Endothelial cell of umbilical vein (primary cell): ENCODE results near the gene CYSLTR2. TPM values are rescaled to one million over a fixed set of nuclear protein-coding genes. Genes with fewer than 3 reads are reported as not detected.

Source experiments
- BruUV-seq: library from RNA; stranded (reverse); fragments of 400-500 nt; replicated peaks from 2 replicates; lab custom pipeline; 2021; lab: Mats Ljungman, UMichigan
- CTCF ChIA-PET: fragments of 300-600, 350-600 bp; sonication (Branson Sonifier 250); formaldehyde crosslinking; loops from one replicate; lab custom pipeline; 2021; ENCODE audit warnings: antibody characterized with exemption, inconsistent platforms; lab: Charles Lee
- POLR2A ChIA-PET: fragments of 300-600, 350-600 bp; sonication (Branson Sonifier 250); formaldehyde crosslinking; loops from one replicate; lab custom pipeline; 2021; ENCODE audit warnings: antibody characterized with exemption, inconsistent platforms; lab: Charles Lee
- DNase-seq: peaks from one replicate; pipeline ENCODE4 v3.0.0-alpha.2; 2011; ENCODE audit warnings: low read depth, low spot score
- FAIRE-seq: peaks from 2 replicates; lab custom pipeline; 2011; peaks lifted over from hg19 to GRCh38; lab: Jason Lieb, UNC
- H2AFZ ChIP-seq: 2 replicates; pipeline ENCODE4 v1.6.0; 2012; ENCODE audit warnings: low read depth, low read length, control low read depth, inconsistent platforms
- H3K27ac ChIP-seq: 2 replicates; pipeline ENCODE4 v1.5.1; 2011; ENCODE audit warnings: low read depth, mild to moderate bottlenecking, control low read depth, low read length, moderate library complexity; ENCODE audit not compliant: insufficient read depth
- H3K27me3 ChIP-seq, 2 experiments: 2 replicates each; pipeline versions ENCODE4 v1.6.0 to v1.6.1; 2011; ENCODE audit warnings: low read length in 2 of 2, mixed read lengths in 1 of 2; ENCODE audit not compliant: control insufficient read depth in 2 of 2, insufficient read depth in 2 of 2
- H3K36me3 ChIP-seq, 2 experiments: 2 replicates in 1 of 2; 3 replicates in 1 of 2; pipeline ENCODE4 v1.5.1; 2011; ENCODE audit warnings: low read length in 2 of 2, mild to moderate bottlenecking in 1 of 2, moderate library complexity in 1 of 2; ENCODE audit not compliant: control insufficient read depth in 2 of 2, insufficient read depth in 2 of 2; ENCODE audit errors: extremely low read depth in 1 of 2
- H3K4me1 ChIP-seq: 3 replicates; pipeline ENCODE4 v1.5.1; 2011; ENCODE audit warnings: mild to moderate bottlenecking, low read length; ENCODE audit not compliant: control insufficient read depth, insufficient read depth; ENCODE audit errors: extremely low read depth
- H3K4me2 ChIP-seq: 2 replicates; pipeline ENCODE4 v1.6.1; 2011; ENCODE audit warnings: low read length, control low read depth, mixed read lengths; ENCODE audit not compliant: insufficient read depth
- H3K4me3 ChIP-seq, 3 experiments: fragments of 200-600 bp in 1 of 3; sonication (generic), shearing (Covaris generic) in 1 of 3; replicated peaks in 1 of 3; 2 replicates each; pipeline ENCODE4 v1.5.1; 2011 to 2016; ENCODE audit warnings: control low read depth in 3 of 3, low read length in 3 of 3, mild to moderate bottlenecking in 2 of 3, inconsistent platforms in 1 of 3, low read depth in 1 of 3, moderate library complexity in 1 of 3; ENCODE audit not compliant: insufficient read depth in 1 of 3
- H3K79me2 ChIP-seq: 2 replicates; pipeline ENCODE4 v1.6.0; 2012; ENCODE audit warnings: low read length, inconsistent platforms; ENCODE audit not compliant: control insufficient read depth, insufficient read depth
- H3K9ac ChIP-seq: replicated peaks from 2 replicates; pipeline ENCODE3; 2011; ENCODE audit warnings: low read length, control low read depth; ENCODE audit not compliant: insufficient read depth; ENCODE audit errors: extremely low read depth
- H3K9me1 ChIP-seq: replicated peaks from 3 replicates; pipeline ENCODE4 v1.6.0; 2011; ENCODE audit warnings: mild to moderate bottlenecking, low read length; ENCODE audit not compliant: control insufficient read depth, insufficient read depth; ENCODE audit errors: extremely low read depth
- H3K9me3 ChIP-seq: replicated peaks from 2 replicates; pipeline ENCODE4 v1.5.1; 2012; ENCODE audit warnings: low read length, inconsistent platforms; ENCODE audit not compliant: control insufficient read depth, insufficient read depth
- H4K20me1 ChIP-seq: replicated peaks from 2 replicates; pipeline ENCODE3; 2011; ENCODE audit warnings: mild to moderate bottlenecking, low read length; ENCODE audit not compliant: control insufficient read depth, insufficient read depth; ENCODE audit errors: extremely low read depth
- CTCF ChIP-seq, 2 donors: IDR thresholded peaks; 1 replicate in 1 of 2; 2 replicates in 1 of 2; pipeline ENCODE4 v1.5.1; 2011; ENCODE audit warnings: low read length in 2 of 2, mild to moderate bottlenecking in 2 of 2, moderate library complexity in 2 of 2, control low read depth in 1 of 2, inconsistent platforms in 1 of 2, low read depth in 1 of 2; ENCODE audit not compliant: insufficient read depth in 1 of 2; ENCODE audit errors: extremely low read depth in 1 of 2
- EZH2 ChIP-seq: IDR thresholded peaks from 2 replicates; pipeline ENCODE4 v1.6.1; 2012; ENCODE audit warnings: borderline replicate concordance, low read depth, mild to moderate bottlenecking, moderate library complexity, low read length, inconsistent platforms; ENCODE audit not compliant: severe bottlenecking
- FOS ChIP-seq: IDR thresholded peaks from 2 replicates; pipeline ENCODE4 v1.6.1; 2011; ENCODE audit warnings: mild to moderate bottlenecking, low read length, moderate library complexity, borderline replicate concordance; ENCODE audit not compliant: insufficient read depth
- GATA2 ChIP-seq: IDR thresholded peaks from 2 replicates; pipeline ENCODE4 v1.7.0; 2011; ENCODE audit warnings: low read depth, mild to moderate bottlenecking, moderate library complexity, mixed read lengths, low read length; ENCODE audit not compliant: insufficient read length, insufficient read depth
- JUN ChIP-seq: IDR thresholded peaks from 2 replicates; pipeline ENCODE4 v1.6.1; 2011; ENCODE audit warnings: borderline replicate concordance, low read depth; ENCODE audit not compliant: insufficient read length, insufficient read depth
- MYC ChIP-seq: IDR thresholded peaks from one replicate; pipeline ENCODE4 v1.6.1; 2011; ENCODE audit warnings: mild to moderate bottlenecking, low read depth, low read length
- POLR2A ChIP-seq: IDR thresholded peaks from 2 replicates; pipeline ENCODE4 v1.6.1; 2012; ENCODE audit warnings: low read depth, mild to moderate bottlenecking, control low read depth, low read length
- dilution Hi-C: fragments of 300-500 bp; cut with MboI; formaldehyde crosslinking; loops from one replicate; pipeline ENCODE4 v1.15.0; 2019; ENCODE audit warnings: low sequenced_read_pairs; ENCODE audit not compliant: extremely low pct_ligation_motif_present
- intact Hi-C: fragments of 100-400 bp; cut with micrococcal nuclease; formaldehyde crosslinking; loops from one replicate; pipeline ENCODE4 v1.10.0; 2022
- polyA plus RNA-seq, 4 experiments: library from polyadenylated mRNA; depleted of rRNA in 3 of 4; stranded (reverse) in 3 of 4; unstranded in 1 of 4; fragments of >200 nt; gene quantifications; 2 replicates each; pipeline versions ENCODE4 v1.2.1 to v1.2.3, GENCODE V29; 2011 to 2012; ENCODE audit warnings: missing spikeins in 1 of 4
- total RNA-seq: library from RNA; stranded (reverse); gene quantifications from 2 replicates; pipeline ENCODE4 v1.2.3, GENCODE V29; 2021
- TF ChIP-seq, protein P1 (sequence below): IDR thresholded peaks from 2 replicates; pipeline ENCODE4 v1.6.1; 2011; ENCODE audit not compliant: insufficient read depth, insufficient read length

CYSLTR2 gene
- total and polyA plus RNA-seq, 2 donors (not counting 3 experiments of a cell fraction or from before 2014, with no cell fraction given), result 0.10 to 0.31 TPM

GRCh38 chr13:48680756-48681392 is 27.1 kb downstream of the CYSLTR2 start:
- H3K9ac ChIP-seq, result no peak overlapping the region
- dilution Hi-C loops (no loop called here), intact Hi-C loops (no loop called here)
- no peak overlapping the region for H3K4me3 ChIP-seq
- no peak overlapping the region for H2AFZ ChIP-seq
- TF ChIP-seq JUN (no peak), CTCF (IDR thresholded peaks at IDR 0.05; ENCODE audit: extremely low read depth in 1 of 2, insufficient read depth in 1 of 2, low read depth in 1 of 2, low read length in 2 of 2) (no peak), MYC (no peak), GATA2 (no peak), EZH2 (no peak), FOS (no peak), POLR2A (no peak)
- TF ChIP-seq, protein P1, sequence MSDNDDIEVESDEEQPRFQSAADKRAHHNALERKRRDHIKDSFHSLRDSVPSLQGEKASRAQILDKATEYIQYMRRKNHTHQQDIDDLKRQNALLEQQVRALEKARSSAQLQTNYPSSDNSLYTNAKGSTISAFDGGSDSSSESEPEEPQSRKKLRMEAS, result no peak
- DNase-seq (no peak), FAIRE-seq (no peak)
- no peaks in the 10 kb centered on the region for H3K9me1 ChIP-seq
- no peak overlapping the region for H3K27ac ChIP-seq
- no peaks in the 10 kb centered on the region for H3K36me3 ChIP-seq
- H3K9me3 ChIP-seq, result no peaks in the 10 kb centered on the region
- H3K27me3 ChIP-seq, result peaks cover 0 to 4% of the 10 kb centered on the region in 2 experiments
- no peaks in the 10 kb centered on the region for H4K20me1 ChIP-seq
- no peaks in the 10 kb centered on the region for H3K4me1 ChIP-seq
- H3K4me2 ChIP-seq, result no peak overlapping the region
- no TSS peak for BruUV-seq
- H3K79me2 ChIP-seq, result no peaks in the 10 kb centered on the region
- ChIA-PET POLR2A (no interaction called here), CTCF (no interaction called here)
